GM12801 (cell line): ENCODE results near the gene CCDC18.

ENCODE experiments used
- CTCF ChIP-seq: IDR thresholded peaks from one replicate; pipeline ENCODE4 v1.5.1; 2011; ENCODE audit warnings: control low read depth; ENCODE audit not compliant: insufficient read length; ENCODE audit errors: extremely low read depth

CCDC18 gene

GRCh38 chr1:93252598-93252997 is 72.1 kb downstream of the CCDC18 start:
- TF ChIP-seq CTCF = no peak

- TF ChIP-seq CTCF = no peak
Measured at GRCh38 chr1:93253516-93253915, 73.0 kb downstream of the CCDC18 start.

- no peak for TF ChIP-seq CTCF
Measured at GRCh38 chr1:93255222-93256079, 74.9 kb downstream of the CCDC18 start.

GRCh38 chr1:93256433-93256832 is 75.9 kb downstream of the CCDC18 start:
- no peak for TF ChIP-seq CTCF

- TF ChIP-seq CTCF = no peak
Measured at GRCh38 chr1:93257889-93258288, 77.4 kb downstream of the CCDC18 start.

GRCh38 chr1:93262645-93263044 is 82.1 kb downstream of the CCDC18 start:
- no peak for TF ChIP-seq CTCF

DNA sequence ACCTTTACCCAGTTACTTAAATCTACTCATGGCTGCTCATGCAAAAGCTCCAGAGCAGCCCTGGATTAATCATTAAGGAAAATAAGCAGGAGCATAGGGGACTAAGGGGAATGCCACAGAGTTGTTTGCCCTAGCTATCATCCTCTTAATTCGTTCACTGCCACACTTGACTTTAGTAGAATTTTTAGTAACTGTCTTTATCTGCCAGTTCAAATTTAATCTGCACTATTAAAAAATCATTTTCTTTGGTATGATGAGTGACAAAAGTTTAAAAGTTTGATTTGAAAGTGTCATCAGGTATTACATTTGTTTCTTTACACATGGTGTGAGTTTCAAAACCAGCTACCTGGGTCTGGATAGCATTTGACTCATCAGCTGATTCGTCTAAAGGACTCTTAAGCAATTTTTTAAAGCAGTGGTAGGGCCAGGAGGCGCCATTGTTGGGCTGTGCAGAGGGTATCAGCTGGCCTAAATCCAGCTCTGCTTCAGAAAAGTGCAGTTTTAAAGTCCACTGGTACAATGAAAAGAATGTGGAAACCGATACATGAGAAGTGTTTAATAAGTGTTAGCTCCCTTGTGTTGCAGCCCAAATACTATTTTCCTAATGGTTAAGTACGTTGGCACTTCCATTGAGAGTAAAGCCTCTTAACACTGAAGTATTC is 95.2 kb downstream of the CCDC18 start:
- TF ChIP-seq CTCF = no peak
